Measurements from ENCODE around the gene BCAR3.

DNA sequence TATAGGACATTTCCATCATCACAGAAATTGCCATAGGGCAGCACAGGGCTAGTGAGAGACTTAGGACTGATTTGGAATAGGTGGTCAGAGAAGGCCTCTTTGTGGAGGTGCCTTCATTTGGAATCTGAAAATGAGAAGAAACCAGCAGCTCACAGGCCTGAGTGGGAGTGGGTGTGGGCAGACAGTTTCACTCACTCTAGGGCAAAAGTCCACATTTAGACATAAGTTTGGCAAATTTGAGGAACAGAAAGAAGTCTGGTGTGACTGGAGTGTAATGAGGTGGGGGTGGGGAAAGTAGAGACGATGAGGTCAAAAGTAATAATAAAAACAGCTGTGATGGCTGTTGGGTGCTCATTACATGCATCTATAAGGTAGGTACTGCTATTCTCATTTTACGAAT lies 22.4 kb upstream of the BCAR3 start:
- TF ChIP-seq, protein P1, sequence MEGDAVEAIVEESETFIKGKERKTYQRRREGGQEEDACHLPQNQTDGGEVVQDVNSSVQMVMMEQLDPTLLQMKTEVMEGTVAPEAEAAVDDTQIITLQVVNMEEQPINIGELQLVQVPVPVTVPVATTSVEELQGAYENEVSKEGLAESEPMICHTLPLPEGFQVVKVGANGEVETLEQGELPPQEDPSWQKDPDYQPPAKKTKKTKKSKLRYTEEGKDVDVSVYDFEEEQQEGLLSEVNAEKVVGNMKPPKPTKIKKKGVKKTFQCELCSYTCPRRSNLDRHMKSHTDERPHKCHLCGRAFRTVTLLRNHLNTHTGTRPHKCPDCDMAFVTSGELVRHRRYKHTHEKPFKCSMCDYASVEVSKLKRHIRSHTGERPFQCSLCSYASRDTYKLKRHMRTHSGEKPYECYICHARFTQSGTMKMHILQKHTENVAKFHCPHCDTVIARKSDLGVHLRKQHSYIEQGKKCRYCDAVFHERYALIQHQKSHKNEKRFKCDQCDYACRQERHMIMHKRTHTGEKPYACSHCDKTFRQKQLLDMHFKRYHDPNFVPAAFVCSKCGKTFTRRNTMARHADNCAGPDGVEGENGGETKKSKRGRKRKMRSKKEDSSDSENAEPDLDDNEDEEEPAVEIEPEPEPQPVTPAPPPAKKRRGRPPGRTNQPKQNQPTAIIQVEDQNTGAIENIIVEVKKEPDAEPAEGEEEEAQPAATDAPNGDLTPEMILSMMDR (IDR thresholded peaks at IDR 0.05): no peak
- no peak for TF ChIP-seq POLR2AphosphoS5 (IDR thresholded peaks at IDR 0.05; ENCODE audit: low read depth, low read length)
- TF ChIP-seq, protein P2, sequence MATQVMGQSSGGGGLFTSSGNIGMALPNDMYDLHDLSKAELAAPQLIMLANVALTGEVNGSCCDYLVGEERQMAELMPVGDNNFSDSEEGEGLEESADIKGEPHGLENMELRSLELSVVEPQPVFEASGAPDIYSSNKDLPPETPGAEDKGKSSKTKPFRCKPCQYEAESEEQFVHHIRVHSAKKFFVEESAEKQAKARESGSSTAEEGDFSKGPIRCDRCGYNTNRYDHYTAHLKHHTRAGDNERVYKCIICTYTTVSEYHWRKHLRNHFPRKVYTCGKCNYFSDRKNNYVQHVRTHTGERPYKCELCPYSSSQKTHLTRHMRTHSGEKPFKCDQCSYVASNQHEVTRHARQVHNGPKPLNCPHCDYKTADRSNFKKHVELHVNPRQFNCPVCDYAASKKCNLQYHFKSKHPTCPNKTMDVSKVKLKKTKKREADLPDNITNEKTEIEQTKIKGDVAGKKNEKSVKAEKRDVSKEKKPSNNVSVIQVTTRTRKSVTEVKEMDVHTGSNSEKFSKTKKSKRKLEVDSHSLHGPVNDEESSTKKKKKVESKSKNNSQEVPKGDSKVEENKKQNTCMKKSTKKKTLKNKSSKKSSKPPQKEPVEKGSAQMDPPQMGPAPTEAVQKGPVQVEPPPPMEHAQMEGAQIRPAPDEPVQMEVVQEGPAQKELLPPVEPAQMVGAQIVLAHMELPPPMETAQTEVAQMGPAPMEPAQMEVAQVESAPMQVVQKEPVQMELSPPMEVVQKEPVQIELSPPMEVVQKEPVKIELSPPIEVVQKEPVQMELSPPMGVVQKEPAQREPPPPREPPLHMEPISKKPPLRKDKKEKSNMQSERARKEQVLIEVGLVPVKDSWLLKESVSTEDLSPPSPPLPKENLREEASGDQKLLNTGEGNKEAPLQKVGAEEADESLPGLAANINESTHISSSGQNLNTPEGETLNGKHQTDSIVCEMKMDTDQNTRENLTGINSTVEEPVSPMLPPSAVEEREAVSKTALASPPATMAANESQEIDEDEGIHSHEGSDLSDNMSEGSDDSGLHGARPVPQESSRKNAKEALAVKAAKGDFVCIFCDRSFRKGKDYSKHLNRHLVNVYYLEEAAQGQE (IDR thresholded peaks at IDR 0.05; ENCODE audit: insufficient read depth in 1 of 2, low read depth in 2 of 2, low read length in 1 of 2): no peak
- TF ChIP-seq TCF7L2 (IDR thresholded peaks at IDR 0.05; ENCODE audit: low read depth, low read length): no peak

Measured in Panc1 (cell line).